Osteoblast (primary cell): Measurements from ENCODE around the gene TGFBI. TPM values are rescaled to one million over a fixed set of nuclear protein-coding genes. Genes with fewer than 3 reads are reported as not detected.

Experiments
- DNase-seq: peaks from one replicate; pipeline ENCODE4 v3.0.0; 2011; ENCODE audit warnings: low spot score, mixed read lengths; ENCODE audit not compliant: insufficient read length; ENCODE audit errors: missing footprints
- H2AFZ ChIP-seq: 2 replicates; pipeline ENCODE4 v1.6.0; 2011; ENCODE audit warnings: mild to moderate bottlenecking, low read length
- H3K27ac ChIP-seq: 2 replicates; pipeline ENCODE4 v1.5.1; 2011; ENCODE audit warnings: mild to moderate bottlenecking, low read depth, low read length, moderate library complexity
- H3K27me3 ChIP-seq: 2 replicates; pipeline ENCODE4 v1.6.0; 2012; ENCODE audit warnings: mild to moderate bottlenecking, control low read depth, inconsistent platforms, low read length, moderate library complexity; ENCODE audit not compliant: insufficient read depth
- H3K36me3 ChIP-seq: 2 replicates; pipeline ENCODE4 v1.5.1; 2011; ENCODE audit warnings: mild to moderate bottlenecking, low read length, control low read depth, moderate library complexity; ENCODE audit not compliant: insufficient read depth
- H3K4me1 ChIP-seq: 2 replicates; pipeline ENCODE4 v1.5.1; 2011; ENCODE audit warnings: mild to moderate bottlenecking, low read length, control low read depth, moderate library complexity; ENCODE audit not compliant: insufficient read depth
- H3K4me2 ChIP-seq: 2 replicates; pipeline ENCODE4 v1.6.0; 2011; ENCODE audit warnings: mild to moderate bottlenecking, low read length; ENCODE audit not compliant: insufficient read depth
- H3K4me3 ChIP-seq: fragments of 200-600 bp; sonication (generic); 3 replicates; pipeline ENCODE4 v1.5.1; 2012; ENCODE audit warnings: mild to moderate bottlenecking, low read length, inconsistent platforms; ENCODE audit not compliant: insufficient read depth
- H3K79me2 ChIP-seq: 2 replicates; pipeline ENCODE4 v1.6.0; 2012; ENCODE audit warnings: mild to moderate bottlenecking, low read length, control low read depth, inconsistent platforms; ENCODE audit not compliant: insufficient read depth
- H3K9me3 ChIP-seq: 2 replicates; pipeline ENCODE4 v1.5.1; 2011; ENCODE audit warnings: low read depth, low read length, control low read depth
- H4K20me1 ChIP-seq: 2 replicates; pipeline ENCODE4 v1.6.0; 2012; ENCODE audit warnings: mild to moderate bottlenecking, low read length, control low read depth; ENCODE audit not compliant: insufficient read depth
- CTCF ChIP-seq: IDR thresholded peaks from 2 replicates; pipeline ENCODE4 v1.5.1; 2011; ENCODE audit warnings: mild to moderate bottlenecking, low read depth, low read length, moderate library complexity; ENCODE audit errors: extremely low read depth
- total RNA-seq: library from RNA; depleted of rRNA; stranded (reverse); fragments of >200 nt; gene quantifications from 2 replicates; pipeline ENCODE4 v1.2.3, GENCODE V29; 2012

Gene TGFBI
- total RNA-seq, 1 donor: 1,700 TPM

GRCh38 chr5:135985951-135986350 is 42.8 kb upstream of the TGFBI start:
- H3K4me1 ChIP-seq: peaks cover 23% of the 10 kb centered on the region

GRCh38 chr5:135986401-135986800 is 42.4 kb upstream of the TGFBI start:
- Histone ChIP-seq H3K4me3 (no peak overlapping the region), H3K27me3 (no peaks in the 10 kb centered on the region), H3K79me2 (no peaks in the 10 kb centered on the region), H3K4me1 (peaks cover 21% of the 10 kb centered on the region), H3K4me2 (peak overlapping the region; percentile 16), H3K9me3 (no peaks in the 10 kb centered on the region), H2AFZ (peak overlapping the region; percentile 49), H3K36me3 (no peaks in the 10 kb centered on the region), H3K27ac (peak overlapping the region; percentile 83), H4K20me1 (no peaks in the 10 kb centered on the region)
- DNase-seq: no peak
- no peak for TF ChIP-seq CTCF

More at GRCh38 chr5:135985951-135986350, 42.8 kb upstream of the TGFBI start:
- Histone ChIP-seq H3K4me2 (no peak overlapping the region), H2AFZ (peak overlapping the region; percentile 49), H3K4me3 (no peak overlapping the region), H3K36me3 (no peaks in the 10 kb centered on the region), H3K79me2 (no peaks in the 10 kb centered on the region), H3K9me3 (no peaks in the 10 kb centered on the region), H3K27ac (peak overlapping the region; percentile 83), H4K20me1 (no peaks in the 10 kb centered on the region), H3K27me3 (no peaks in the 10 kb centered on the region)
- no peak for TF ChIP-seq CTCF
- DNase-seq: no peak

- Histone ChIP-seq H3K4me2 (peak overlapping the region; percentile 16), H4K20me1 (no peaks in the 10 kb centered on the region), H3K36me3 (no peaks in the 10 kb centered on the region), H3K27ac (peak overlapping the region; percentile 83), H3K9me3 (no peaks in the 10 kb centered on the region), H3K79me2 (no peaks in the 10 kb centered on the region), H3K4me1 (peaks cover 21% of the 10 kb centered on the region), H3K27me3 (no peaks in the 10 kb centered on the region), H2AFZ (peak overlapping the region; percentile 55), H3K4me3 (no peak overlapping the region)
- no peak for TF ChIP-seq CTCF
- DNase-seq: peak; percentile 83
Observed at GRCh38 chr5:135986891-135987401, 41.8 kb upstream of the TGFBI start.

GRCh38 chr5:135988546-135988945 is 40.2 kb upstream of the TGFBI start:
- Histone ChIP-seq H4K20me1 (no peaks in the 10 kb centered on the region), H3K79me2 (no peaks in the 10 kb centered on the region), H3K27ac (no peak overlapping the region), H2AFZ (no peak overlapping the region), H3K27me3 (no peaks in the 10 kb centered on the region), H3K4me2 (no peak overlapping the region), H3K36me3 (no peaks in the 10 kb centered on the region), H3K4me1 (peaks cover 31% of the 10 kb centered on the region), H3K9me3 (no peaks in the 10 kb centered on the region), H3K4me3 (no peak overlapping the region)
- DNase-seq: no peak
- no peak for TF ChIP-seq CTCF
